ENCODE data around the gene SLC12A8.

The SLC12A8 gene

GRCh38 chr3:125234831-125235230 lies 22.3 kb upstream of the SLC12A8 start:
- Histone ChIP-seq H3K36me3 (ENCODE audit: control insufficient read depth, insufficient read depth, low read length) (peaks cover 4% of the 10 kb centered on the region), H3K9ac (ENCODE audit: low read length) (no peak overlapping the region), H3K4me1 (ENCODE audit: control insufficient read depth, insufficient read depth, low read length) (no peaks in the 10 kb centered on the region), H3K27ac (ENCODE audit: low read depth, low read length) (no peak overlapping the region), H3K27me3 (ENCODE audit: control insufficient read depth, insufficient read depth, low read length) (no peaks in the 10 kb centered on the region), H3K4me3 (ENCODE audit: low read length) (no peak overlapping the region)

- Histone ChIP-seq H3K4me3 (ENCODE audit: low read length) (no peak overlapping the region), H3K27me3 (ENCODE audit: control insufficient read depth, insufficient read depth, low read length) (no peaks in the 10 kb centered on the region), H3K36me3 (ENCODE audit: control insufficient read depth, insufficient read depth, low read length) (peaks cover 4% of the 10 kb centered on the region), H3K4me1 (ENCODE audit: control insufficient read depth, insufficient read depth, low read length) (no peaks in the 10 kb centered on the region), H3K9ac (ENCODE audit: low read length) (no peak overlapping the region), H3K27ac (ENCODE audit: low read depth, low read length) (no peak overlapping the region)
Measured at GRCh38 chr3:125232401-125232800, 19.9 kb upstream of the SLC12A8 start.

GRCh38 chr3:125231895-125232294 lies 19.3 kb upstream of the SLC12A8 start:
- Histone ChIP-seq H3K27me3 (ENCODE audit: control insufficient read depth, insufficient read depth, low read length) (no peaks in the 10 kb centered on the region), H3K27ac (ENCODE audit: low read depth, low read length) (no peak overlapping the region), H3K4me3 (ENCODE audit: low read length) (no peak overlapping the region), H3K9ac (ENCODE audit: low read length) (no peak overlapping the region), H3K4me1 (ENCODE audit: control insufficient read depth, insufficient read depth, low read length) (no peaks in the 10 kb centered on the region), H3K36me3 (ENCODE audit: control insufficient read depth, insufficient read depth, low read length) (peaks cover 4% of the 10 kb centered on the region)

- H3K27me3 ChIP-seq (ENCODE audit: control insufficient read depth, insufficient read depth, low read length) = no peaks in the 10 kb centered on the region
- H3K9ac ChIP-seq (ENCODE audit: low read length) = no peak overlapping the region
- no peak overlapping the region for H3K27ac ChIP-seq (ENCODE audit: low read depth, low read length)
- H3K4me3 ChIP-seq (ENCODE audit: low read length) = no peak overlapping the region
- H3K36me3 ChIP-seq (ENCODE audit: control insufficient read depth, insufficient read depth, low read length) = peaks cover 4% of the 10 kb centered on the region
- H3K4me1 ChIP-seq (ENCODE audit: control insufficient read depth, insufficient read depth, low read length) = no peaks in the 10 kb centered on the region
Measured at GRCh38 chr3:125229707-125230106, 17.2 kb upstream of the SLC12A8 start.

GRCh38 chr3:125229168-125229567 lies 16.6 kb upstream of the SLC12A8 start:
- no peak overlapping the region for H3K9ac ChIP-seq (ENCODE audit: low read length)
- H3K4me1 ChIP-seq (ENCODE audit: control insufficient read depth, insufficient read depth, low read length) = no peaks in the 10 kb centered on the region
- peaks cover 4% of the 10 kb centered on the region for H3K36me3 ChIP-seq (ENCODE audit: control insufficient read depth, insufficient read depth, low read length)
- no peak overlapping the region for H3K4me3 ChIP-seq (ENCODE audit: low read length)
- H3K27ac ChIP-seq (ENCODE audit: low read depth, low read length) = no peak overlapping the region
- no peaks in the 10 kb centered on the region for H3K27me3 ChIP-seq (ENCODE audit: control insufficient read depth, insufficient read depth, low read length)

GRCh38 chr3:125221831-125222230 lies 9.3 kb upstream of the SLC12A8 start:
- H3K9ac ChIP-seq (ENCODE audit: low read length) = no peak overlapping the region
- H3K4me3 ChIP-seq (ENCODE audit: low read length) = no peak overlapping the region
- H3K36me3 ChIP-seq (ENCODE audit: control insufficient read depth, insufficient read depth, low read length) = no peaks in the 10 kb centered on the region
- H3K27me3 ChIP-seq (ENCODE audit: control insufficient read depth, insufficient read depth, low read length) = no peaks in the 10 kb centered on the region
- H3K4me1 ChIP-seq (ENCODE audit: control insufficient read depth, insufficient read depth, low read length) = no peaks in the 10 kb centered on the region
- no peak overlapping the region for H3K27ac ChIP-seq (ENCODE audit: low read depth, low read length)

GRCh38 chr3:125220727-125221429 lies 8.3 kb upstream of the SLC12A8 start:
- no peaks in the 10 kb centered on the region for H3K4me1 ChIP-seq (ENCODE audit: control insufficient read depth, insufficient read depth, low read length)
- H3K27me3 ChIP-seq (ENCODE audit: control insufficient read depth, insufficient read depth, low read length) = no peaks in the 10 kb centered on the region
- H3K36me3 ChIP-seq (ENCODE audit: control insufficient read depth, insufficient read depth, low read length) = no peaks in the 10 kb centered on the region
- H3K9ac ChIP-seq (ENCODE audit: low read length) = no peak overlapping the region
- no peak overlapping the region for H3K27ac ChIP-seq (ENCODE audit: low read depth, low read length)
- no peak overlapping the region for H3K4me3 ChIP-seq (ENCODE audit: low read length)

GRCh38 chr3:125220183-125220582 lies 7.6 kb upstream of the SLC12A8 start:
- Histone ChIP-seq H3K4me1 (ENCODE audit: control insufficient read depth, insufficient read depth, low read length) (no peaks in the 10 kb centered on the region), H3K27me3 (ENCODE audit: control insufficient read depth, insufficient read depth, low read length) (no peaks in the 10 kb centered on the region), H3K4me3 (ENCODE audit: low read length) (no peak overlapping the region), H3K36me3 (ENCODE audit: control insufficient read depth, insufficient read depth, low read length) (no peaks in the 10 kb centered on the region), H3K9ac (ENCODE audit: low read length) (no peak overlapping the region), H3K27ac (ENCODE audit: low read depth, low read length) (no peak overlapping the region)

- Histone ChIP-seq H3K4me1 (ENCODE audit: control insufficient read depth, insufficient read depth, low read length) (no peaks in the 10 kb centered on the region), H3K27me3 (ENCODE audit: control insufficient read depth, insufficient read depth, low read length) (no peaks in the 10 kb centered on the region), H3K36me3 (ENCODE audit: control insufficient read depth, insufficient read depth, low read length) (no peaks in the 10 kb centered on the region), H3K9ac (ENCODE audit: low read length) (no peak overlapping the region), H3K27ac (ENCODE audit: low read depth, low read length) (no peak overlapping the region), H3K4me3 (ENCODE audit: low read length) (no peak overlapping the region)
Measured at GRCh38 chr3:125219261-125219701, 6.7 kb upstream of the SLC12A8 start.

- H3K27me3 ChIP-seq (ENCODE audit: control insufficient read depth, insufficient read depth, low read length) = peaks cover 21% of the 10 kb centered on the region
- H3K36me3 ChIP-seq (ENCODE audit: control insufficient read depth, insufficient read depth, low read length) = no peaks in the 10 kb centered on the region
- no peak overlapping the region for H3K9ac ChIP-seq (ENCODE audit: low read length)
- H3K27ac ChIP-seq (ENCODE audit: low read depth, low read length) = no peak overlapping the region
- H3K4me3 ChIP-seq (ENCODE audit: low read length) = no peak overlapping the region
- H3K4me1 ChIP-seq (ENCODE audit: control insufficient read depth, insufficient read depth, low read length) = peaks cover 2% of the 10 kb centered on the region
Measured at GRCh38 chr3:125214738-125215137, 2.2 kb upstream of the SLC12A8 start.

GRCh38 chr3:125213946-125214542 lies 1.5 kb upstream of the SLC12A8 start:
- Histone ChIP-seq H3K4me3 (ENCODE audit: low read length) (no peak overlapping the region), H3K27me3 (ENCODE audit: control insufficient read depth, insufficient read depth, low read length) (peaks cover 21% of the 10 kb centered on the region)

GRCh38 chr3:125213364-125213755 lies 812 bp upstream of the SLC12A8 start:
- Histone ChIP-seq H3K27me3 (ENCODE audit: control insufficient read depth, insufficient read depth, low read length) (peaks cover 21% of the 10 kb centered on the region), H3K9ac (ENCODE audit: low read length) (no peak overlapping the region), H3K4me3 (ENCODE audit: low read length) (no peak overlapping the region), H3K4me1 (ENCODE audit: control insufficient read depth, insufficient read depth, low read length) (peaks cover 2% of the 10 kb centered on the region), H3K27ac (ENCODE audit: low read depth, low read length) (no peak overlapping the region), H3K36me3 (ENCODE audit: control insufficient read depth, insufficient read depth, low read length) (no peaks in the 10 kb centered on the region)

More at GRCh38 chr3:125213946-125214542, 1.5 kb upstream of the SLC12A8 start:
- Histone ChIP-seq H3K27ac (ENCODE audit: low read depth, low read length) (no peak overlapping the region), H3K36me3 (ENCODE audit: control insufficient read depth, insufficient read depth, low read length) (no peaks in the 10 kb centered on the region), H3K9ac (ENCODE audit: low read length) (no peak overlapping the region), H3K4me1 (ENCODE audit: control insufficient read depth, insufficient read depth, low read length) (peaks cover 2% of the 10 kb centered on the region)

- peak overlapping the region; percentile 65 for H3K4me3 ChIP-seq (ENCODE audit: low read length)
- peaks cover 2% of the 10 kb centered on the region for H3K4me1 ChIP-seq (ENCODE audit: control insufficient read depth, insufficient read depth, low read length)
- peaks cover 21% of the 10 kb centered on the region for H3K27me3 ChIP-seq (ENCODE audit: control insufficient read depth, insufficient read depth, low read length)
- no peaks in the 10 kb centered on the region for H3K36me3 ChIP-seq (ENCODE audit: control insufficient read depth, insufficient read depth, low read length)
- H3K9ac ChIP-seq (ENCODE audit: low read length) = no peak overlapping the region
- no peak overlapping the region for H3K27ac ChIP-seq (ENCODE audit: low read depth, low read length)
Measured at GRCh38 chr3:125212091-125212508, 448 bp downstream of the SLC12A8 start.
